Neural crest cell (in vitro differentiated cells): ENCODE data around the gene PRDM16. TPM values are rescaled to one million over a fixed set of nuclear protein-coding genes. Genes with fewer than 3 reads are reported as not detected.

Experiments used
- DNase-seq: peaks from one replicate; pipeline ENCODE4 v3.0.0; 2021; ENCODE audit warnings: low read depth, mixed read lengths, low spot score
- H3K27ac Mint-ChIP-seq: one replicate; pipeline ENCODE4 v1.8.0; 2021; ENCODE audit warnings: mild to moderate bottlenecking, mixed read lengths; ENCODE audit not compliant: unreplicated experiment
- H3K27me3 Mint-ChIP-seq: 2 replicates; pipeline ENCODE4 v1.8.0; 2021; ENCODE audit warnings: low read depth, mild to moderate bottlenecking, mixed read lengths
- H3K36me3 Mint-ChIP-seq: 2 replicates; pipeline ENCODE4 v1.8.0; 2021; ENCODE audit warnings: low read depth, mild to moderate bottlenecking, mixed read lengths
- H3K4me1 Mint-ChIP-seq: 2 replicates; pipeline ENCODE4 v1.8.0; 2021; ENCODE audit warnings: mixed read lengths
- H3K4me3 Mint-ChIP-seq: one replicate; pipeline ENCODE4 v1.8.0; 2021; ENCODE audit warnings: mild to moderate bottlenecking, mixed read lengths
- H3K9me3 Mint-ChIP-seq: 2 replicates; pipeline ENCODE4 v1.8.0; 2021; ENCODE audit warnings: mixed read lengths
- CTCF ChIP-seq: fragments of 200-600 bp; sonication (generic); conservative IDR thresholded peaks from 2 replicates; pipeline ENCODE4 v1.5.0; 2021; ENCODE audit warnings: antibody characterized with exemption, mild to moderate bottlenecking
- total RNA-seq: library from RNA; stranded (reverse); gene quantifications from 2 replicates; pipeline ENCODE4 v1.2.1, GENCODE V29; 2021

Gene PRDM16
- total RNA-seq, 1 donor from 2014 or later: 11.7 TPM

- H3K4me3 Mint-ChIP-seq: peak overlapping the region; percentile 54
- no peak overlapping the region for H3K27ac Mint-ChIP-seq
- DNase-seq: no peak
- no peak for TF ChIP-seq CTCF
- peaks cover 9% of the 10 kb centered on the region for H3K4me1 Mint-ChIP-seq
- H3K9me3 Mint-ChIP-seq: no peaks in the 10 kb centered on the region
- peaks cover 62% of the 10 kb centered on the region for H3K27me3 Mint-ChIP-seq
- no peaks in the 10 kb centered on the region for H3K36me3 Mint-ChIP-seq
Observed at GRCh38 chr1:3072391-3073185, 3.6 kb downstream of the PRDM16 start.

- Mint-ChIP-seq H3K4me1 (peaks cover 14% of the 10 kb centered on the region), H3K27ac (no peak overlapping the region), H3K27me3 (peaks cover 62% of the 10 kb centered on the region), H3K36me3 (no peaks in the 10 kb centered on the region), H3K4me3 (no peak overlapping the region), H3K9me3 (no peaks in the 10 kb centered on the region)
- TF ChIP-seq CTCF: no peak
- DNase-seq: no peak
Observed at GRCh38 chr1:3073186-3073488, 4.1 kb downstream of the PRDM16 start.

GRCh38 chr1:3073489-3074296 lies 4.7 kb downstream of the PRDM16 start:
- Mint-ChIP-seq H3K27me3 (peaks cover 62% of the 10 kb centered on the region), H3K36me3 (no peaks in the 10 kb centered on the region), H3K4me3 (peak overlapping the region; percentile 62), H3K4me1 (peaks cover 18% of the 10 kb centered on the region), H3K9me3 (no peaks in the 10 kb centered on the region), H3K27ac (no peak overlapping the region)
- TF ChIP-seq CTCF: no peak
- DNase-seq: no peak

GRCh38 chr1:3074297-3074741 lies 5.3 kb downstream of the PRDM16 start:
- H3K4me3 Mint-ChIP-seq: peak overlapping the region; percentile 62
- TF ChIP-seq CTCF: no peak
- H3K4me1 Mint-ChIP-seq: peaks cover 20% of the 10 kb centered on the region
- H3K27ac Mint-ChIP-seq: no peak overlapping the region
- DNase-seq: no peak
- H3K27me3 Mint-ChIP-seq: peaks cover 61% of the 10 kb centered on the region
- no peaks in the 10 kb centered on the region for H3K9me3 Mint-ChIP-seq
- H3K36me3 Mint-ChIP-seq: no peaks in the 10 kb centered on the region

- H3K36me3 Mint-ChIP-seq: no peaks in the 10 kb centered on the region
- no peak for TF ChIP-seq CTCF
- H3K27me3 Mint-ChIP-seq: peaks cover 57% of the 10 kb centered on the region
- H3K4me1 Mint-ChIP-seq: peaks cover 25% of the 10 kb centered on the region
- no peak overlapping the region for H3K27ac Mint-ChIP-seq
- no peaks in the 10 kb centered on the region for H3K9me3 Mint-ChIP-seq
- H3K4me3 Mint-ChIP-seq: no peak overlapping the region
- no peak for DNase-seq
Observed at GRCh38 chr1:3074800-3075199, 5.8 kb downstream of the PRDM16 start.
